HEK293 (cell line): Measurements from ENCODE around the gene LRRTM4.

Experiments
- CTCF ChIP-seq: fragments of 450-650 bp; formaldehyde crosslinking; IDR thresholded peaks from 2 replicates; pipeline ENCODE4 v1.5.1; 2016; ENCODE audit warnings: missing biosample characterization, missing genetic modification characterization
- KLF7 ChIP-seq: fragments of 450-650 bp; formaldehyde crosslinking; IDR thresholded peaks from 2 replicates; pipeline ENCODE4 v1.5.1; 2016; ENCODE audit warnings: missing biosample characterization, missing genetic modification characterization, borderline replicate concordance
- WT1 ChIP-seq: fragments of 450-650 bp; formaldehyde crosslinking; IDR thresholded peaks from 2 replicates; pipeline ENCODE4 v1.5.1; 2016; ENCODE audit warnings: missing biosample characterization, missing genetic modification characterization
- ZNF37A ChIP-seq: fragments of 450-650 bp; IDR thresholded peaks from 2 replicates; pipeline ENCODE4 v1.5.1; 2018; ENCODE audit warnings: missing biosample characterization, missing genetic modification characterization

GRCh38 chr2:77325395-77325794 lies 196.8 kb downstream of the LRRTM4 start:
- TF ChIP-seq CTCF (tag by site-specific recombination) (no peak), WT1 (no peak), ZNF37A (tag by site-specific recombination) (no peak), KLF7 (tag by site-specific recombination) (no peak)
